Stimulated activated CD8-positive, alpha-beta memory T cell treated with anti-CD3 and anti-CD28 coated beads, Interleukin-7, amount 100 ng/mL, for 1 hour (primary cell): ENCODE measurements around the gene HDLBP.
A peak's percentile ranks its signal among the peaks of the same experiment; 100 is the strongest.

Source experiments
- DNase-seq, 2 donors: peaks; one replicate each; pipeline ENCODE4 v3.0.0-alpha.2; 2020; ENCODE audit warnings: low read depth in 2 of 2

Gene HDLBP, protein sequence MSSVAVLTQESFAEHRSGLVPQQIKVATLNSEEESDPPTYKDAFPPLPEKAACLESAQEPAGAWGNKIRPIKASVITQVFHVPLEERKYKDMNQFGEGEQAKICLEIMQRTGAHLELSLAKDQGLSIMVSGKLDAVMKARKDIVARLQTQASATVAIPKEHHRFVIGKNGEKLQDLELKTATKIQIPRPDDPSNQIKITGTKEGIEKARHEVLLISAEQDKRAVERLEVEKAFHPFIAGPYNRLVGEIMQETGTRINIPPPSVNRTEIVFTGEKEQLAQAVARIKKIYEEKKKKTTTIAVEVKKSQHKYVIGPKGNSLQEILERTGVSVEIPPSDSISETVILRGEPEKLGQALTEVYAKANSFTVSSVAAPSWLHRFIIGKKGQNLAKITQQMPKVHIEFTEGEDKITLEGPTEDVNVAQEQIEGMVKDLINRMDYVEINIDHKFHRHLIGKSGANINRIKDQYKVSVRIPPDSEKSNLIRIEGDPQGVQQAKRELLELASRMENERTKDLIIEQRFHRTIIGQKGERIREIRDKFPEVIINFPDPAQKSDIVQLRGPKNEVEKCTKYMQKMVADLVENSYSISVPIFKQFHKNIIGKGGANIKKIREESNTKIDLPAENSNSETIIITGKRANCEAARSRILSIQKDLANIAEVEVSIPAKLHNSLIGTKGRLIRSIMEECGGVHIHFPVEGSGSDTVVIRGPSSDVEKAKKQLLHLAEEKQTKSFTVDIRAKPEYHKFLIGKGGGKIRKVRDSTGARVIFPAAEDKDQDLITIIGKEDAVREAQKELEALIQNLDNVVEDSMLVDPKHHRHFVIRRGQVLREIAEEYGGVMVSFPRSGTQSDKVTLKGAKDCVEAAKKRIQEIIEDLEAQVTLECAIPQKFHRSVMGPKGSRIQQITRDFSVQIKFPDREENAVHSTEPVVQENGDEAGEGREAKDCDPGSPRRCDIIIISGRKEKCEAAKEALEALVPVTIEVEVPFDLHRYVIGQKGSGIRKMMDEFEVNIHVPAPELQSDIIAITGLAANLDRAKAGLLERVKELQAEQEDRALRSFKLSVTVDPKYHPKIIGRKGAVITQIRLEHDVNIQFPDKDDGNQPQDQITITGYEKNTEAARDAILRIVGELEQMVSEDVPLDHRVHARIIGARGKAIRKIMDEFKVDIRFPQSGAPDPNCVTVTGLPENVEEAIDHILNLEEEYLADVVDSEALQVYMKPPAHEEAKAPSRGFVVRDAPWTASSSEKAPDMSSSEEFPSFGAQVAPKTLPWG (N-terminal part only)

DNA sequence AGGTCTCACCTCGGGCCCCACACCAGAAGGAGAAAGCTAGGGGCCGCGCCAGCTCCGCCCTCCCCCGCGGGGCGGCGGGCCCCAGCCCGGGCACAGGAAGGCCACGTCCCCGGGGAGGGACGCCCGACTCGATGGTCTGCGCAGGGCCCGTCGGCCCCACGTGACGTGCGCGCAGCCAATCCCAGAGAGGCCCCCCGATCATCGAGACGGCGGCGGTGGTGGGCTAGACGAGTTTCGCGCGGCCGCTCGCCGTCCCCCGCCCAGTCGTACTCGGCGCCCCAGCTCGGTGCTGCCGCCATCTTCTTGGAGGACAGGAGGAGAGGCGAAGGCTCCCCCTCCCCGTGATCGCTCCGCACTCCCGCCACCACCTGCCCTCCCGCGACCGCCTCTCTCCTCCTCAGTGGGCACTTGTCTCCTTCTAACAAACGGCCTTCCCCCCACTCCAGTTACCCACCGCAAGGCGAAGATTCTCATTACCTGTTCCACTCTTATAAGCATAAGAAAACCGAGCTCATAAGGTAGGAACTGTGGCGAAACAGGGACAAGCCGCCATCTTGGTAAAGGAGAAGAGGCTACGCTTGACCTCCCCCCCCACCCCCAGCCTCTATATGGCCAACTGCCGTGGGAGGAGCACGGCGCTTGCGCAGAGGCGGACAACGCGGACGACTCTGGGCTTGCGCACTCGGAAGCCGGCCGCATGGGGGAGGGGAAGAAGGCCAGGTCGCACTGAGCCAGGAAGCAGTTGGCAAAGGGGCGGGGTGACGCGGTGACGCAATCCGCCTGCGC is at the start of gene HDLBP:
TSS of gene HDLBP (minus strand) at position 580 of the 786 bp plus-strand sequence. CDS start 48,803 bp downstream, outside the sequence.
- peak; percentile 100 for DNase-seq

DNA sequence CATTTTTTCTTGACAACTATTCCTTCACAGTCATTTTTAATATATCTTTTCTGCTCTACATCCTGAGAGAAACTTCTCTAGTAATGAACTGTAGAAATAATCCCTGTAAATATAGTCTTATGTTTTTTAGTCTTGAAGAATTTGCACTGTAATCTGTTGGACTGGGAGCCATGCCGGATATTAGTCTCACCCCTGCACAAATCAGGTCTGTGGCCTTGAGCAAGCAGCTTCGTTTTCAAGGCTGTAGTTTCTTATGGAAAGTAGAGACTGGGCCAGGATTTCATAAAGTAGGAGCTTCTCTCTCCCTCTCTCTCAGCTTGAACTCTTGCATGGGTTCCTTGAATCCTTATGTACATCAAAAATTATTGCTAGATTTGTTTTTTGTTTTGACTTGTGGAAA is 49.3 kb upstream of the HDLBP start:
- no peak for DNase-seq

DNA sequence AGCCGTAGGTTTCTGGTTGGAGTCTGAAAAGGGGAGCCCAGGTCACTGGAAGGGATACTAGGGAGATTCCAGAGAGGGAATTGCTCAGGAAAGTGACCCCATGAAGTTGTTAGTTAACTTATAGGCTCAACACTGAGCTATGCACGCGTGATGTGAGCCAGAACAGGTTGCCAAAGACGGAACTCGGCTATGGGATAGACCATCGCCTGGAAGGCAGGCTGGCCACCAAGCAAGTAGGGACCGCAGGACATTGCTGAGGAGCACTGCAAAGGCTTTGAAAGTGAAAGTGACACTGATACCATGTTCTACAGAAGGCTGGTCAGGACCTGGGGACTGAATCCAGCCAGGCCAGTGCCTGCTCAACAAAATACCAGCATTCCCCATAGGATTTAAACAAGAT is 48.0 kb upstream of the HDLBP start:
- DNase-seq = no peak

DNA sequence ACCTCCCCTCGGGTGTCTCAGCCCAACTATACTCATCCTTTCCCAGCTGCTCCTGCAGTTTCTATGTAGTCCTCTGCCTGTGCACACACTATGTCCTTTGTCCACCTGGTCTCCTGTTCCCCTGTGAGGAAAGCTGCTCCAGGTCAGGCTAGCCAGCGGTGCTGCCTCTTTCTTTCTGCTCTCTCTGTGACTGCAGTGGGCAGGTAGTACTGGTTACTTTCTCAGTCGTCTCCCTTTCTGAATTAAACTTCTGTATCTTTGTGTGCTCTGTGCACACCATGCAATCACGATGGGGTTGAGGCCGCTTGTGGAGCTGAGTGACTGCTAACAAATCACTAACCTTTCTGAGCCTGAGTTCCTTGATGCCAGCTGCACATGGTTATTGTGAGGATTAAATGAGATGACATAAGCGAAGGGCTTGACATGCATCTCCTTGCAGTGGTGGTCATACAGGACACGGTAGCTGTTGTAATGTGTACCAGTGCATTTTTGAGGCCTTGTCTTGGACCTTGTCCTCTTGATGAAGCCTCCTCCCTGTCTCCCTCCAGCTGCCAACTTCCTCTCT is 44.1 kb upstream of the HDLBP start:
- DNase-seq = no peak

DNA sequence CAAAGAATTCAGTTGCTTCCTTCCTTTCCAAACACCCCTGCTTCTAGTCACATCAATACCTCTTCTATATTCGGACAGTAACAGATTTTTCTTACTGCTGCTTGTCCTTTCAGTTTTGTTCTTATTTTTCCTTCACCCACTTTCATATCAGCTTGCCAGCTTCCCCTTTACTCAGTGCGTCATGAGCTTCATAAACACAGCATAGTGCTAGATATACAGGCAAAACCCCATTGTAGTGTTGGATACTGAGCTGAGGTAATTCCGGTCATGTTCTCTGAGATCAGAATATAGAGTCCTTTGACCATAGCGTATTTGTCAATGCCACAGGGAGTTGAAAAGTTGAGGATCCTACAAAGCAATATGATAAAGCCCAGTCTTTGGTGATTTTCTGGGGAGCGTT is 43.0 kb upstream of the HDLBP start:
- no peak for DNase-seq

DNA sequence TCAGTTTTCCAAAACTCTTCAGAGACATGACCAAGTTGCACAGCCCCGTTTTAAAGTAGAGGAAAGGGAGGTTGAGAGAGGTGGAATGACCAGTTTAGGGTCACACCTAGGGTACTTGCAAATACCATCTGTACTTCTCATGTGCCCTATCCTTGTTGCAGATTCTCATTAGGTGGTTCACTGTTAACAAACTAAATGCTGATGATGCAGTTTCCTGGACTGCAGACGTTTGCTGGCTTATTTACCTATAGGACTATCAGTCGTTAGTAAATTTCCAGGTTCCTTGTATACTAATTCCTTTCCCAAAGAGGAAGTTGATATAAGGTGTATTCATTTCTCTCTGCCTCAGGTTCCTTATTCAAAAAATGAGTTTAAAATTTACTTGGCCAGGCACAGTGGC is 42.1 kb upstream of the HDLBP start:
- DNase-seq = no peak

DNA sequence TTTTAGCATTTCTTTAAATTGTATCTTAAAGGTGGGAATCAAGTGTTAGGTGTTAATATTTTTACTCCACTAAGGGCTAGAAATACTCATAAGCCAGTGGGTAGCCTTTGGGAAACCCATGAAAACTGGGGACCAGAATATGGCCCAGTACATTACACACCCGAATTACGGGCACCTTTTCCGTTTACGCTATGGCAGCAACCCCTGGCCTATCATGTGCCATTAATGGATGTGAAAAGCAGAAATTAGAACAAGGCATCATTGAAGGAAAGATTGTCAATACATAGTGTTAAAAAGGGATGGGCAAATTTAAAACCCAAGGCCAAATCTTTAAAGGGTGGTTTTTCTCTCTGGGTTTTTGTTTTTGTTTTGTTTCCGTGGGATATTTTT is 41.4 kb upstream of the HDLBP start:
- DNase-seq = no peak

DNA sequence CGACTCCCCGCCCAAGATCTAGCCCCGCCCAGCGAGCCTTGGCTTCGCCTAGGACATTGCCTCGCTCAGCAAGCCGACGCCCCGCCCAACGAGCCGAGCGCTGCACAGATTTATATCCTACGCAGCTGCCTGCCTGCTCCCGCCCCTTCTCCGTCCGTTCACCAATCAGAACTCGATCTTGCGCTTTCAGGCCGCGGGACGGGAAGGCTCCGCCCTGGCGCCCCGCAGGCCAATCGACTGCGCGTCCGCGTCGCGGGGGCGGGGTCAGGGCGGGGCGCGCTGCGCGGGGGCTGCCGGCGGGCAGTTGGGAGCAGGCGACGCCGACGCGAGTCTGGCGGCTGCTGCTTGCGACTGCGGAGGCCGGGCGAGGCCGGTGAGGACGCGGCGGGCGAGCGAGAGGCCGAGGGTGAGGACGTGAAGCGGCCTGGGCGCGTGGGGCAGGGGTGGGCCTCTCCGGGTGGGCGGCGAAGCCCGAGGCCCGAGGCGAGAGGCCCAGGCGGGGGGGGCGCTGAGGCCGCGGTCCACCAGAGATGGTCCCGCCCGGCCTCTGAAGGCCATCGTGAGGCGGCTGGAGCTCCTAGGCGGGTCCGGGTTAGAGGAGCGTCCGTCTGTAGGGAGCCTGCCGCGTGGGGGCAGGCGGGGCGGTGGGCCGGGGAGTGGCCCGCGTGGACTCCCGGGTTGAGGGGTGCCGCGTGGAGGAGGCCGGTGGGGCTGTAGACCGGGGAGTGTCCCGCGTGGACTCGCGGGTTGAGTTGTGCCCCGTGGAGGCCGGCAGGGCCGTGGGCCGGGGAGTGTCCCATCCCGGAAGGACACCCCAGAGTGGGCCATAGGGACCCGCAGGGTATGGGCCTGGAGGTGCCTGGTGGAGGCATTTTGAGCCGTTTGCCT is 40.8 kb upstream of the HDLBP start, which contains the start of gene FARP2:
TSS of gene FARP2 (plus strand) at position 303 of the 888 bp plus-strand sequence. CDS start 16,823 bp downstream, outside the sequence.
- peak; percentile 85 to 92 for DNase-seq

DNA sequence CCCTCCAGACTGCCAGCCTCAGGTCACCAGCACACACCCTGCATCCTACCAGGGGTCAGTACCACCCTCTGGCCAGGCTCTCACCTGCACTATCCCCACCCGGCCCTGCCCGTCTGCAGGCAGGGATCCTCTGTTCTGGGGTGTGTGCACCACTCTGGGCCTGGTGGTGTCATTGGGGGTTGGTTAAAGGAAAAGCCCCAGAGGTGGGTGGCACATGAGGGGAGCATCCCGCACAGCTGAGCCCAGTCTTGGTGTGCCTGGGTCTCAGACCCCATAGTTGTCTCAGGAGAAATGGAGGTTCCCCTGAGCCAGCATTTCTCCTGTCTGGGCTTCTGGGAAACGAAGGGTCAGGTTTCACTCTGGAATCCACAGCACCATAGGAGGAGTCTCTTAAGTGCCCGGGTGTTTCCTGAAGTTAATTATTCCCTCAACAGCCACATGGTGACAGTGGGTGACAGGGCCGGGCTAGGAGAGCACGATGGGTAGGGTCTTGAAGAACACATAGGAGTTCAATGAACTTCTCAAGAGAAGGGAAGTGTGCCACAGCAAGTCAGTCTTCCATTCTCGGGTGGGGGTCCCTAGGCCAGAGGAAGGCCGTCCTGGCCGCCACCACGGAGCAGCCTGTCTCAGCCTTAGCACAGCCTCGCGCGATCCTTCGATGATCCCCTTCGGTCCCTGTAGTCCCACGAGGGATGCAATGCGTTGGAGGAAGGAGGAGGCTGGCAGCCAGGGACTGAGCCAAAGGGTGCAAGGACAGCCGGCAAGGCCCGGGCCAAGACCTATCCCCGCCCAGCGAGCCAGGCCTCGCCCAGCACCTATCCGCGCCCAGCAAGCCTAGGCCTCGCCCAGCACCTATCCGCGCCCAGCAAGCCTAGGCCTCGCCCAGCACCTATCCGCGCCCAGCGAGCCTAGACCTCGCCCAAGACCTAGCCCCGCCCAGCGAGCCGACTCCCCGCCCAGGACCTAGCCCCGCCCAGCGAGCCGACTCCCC is 39.5 kb upstream of the HDLBP start:
- peak; percentile 23 to 54 for DNase-seq

DNA sequence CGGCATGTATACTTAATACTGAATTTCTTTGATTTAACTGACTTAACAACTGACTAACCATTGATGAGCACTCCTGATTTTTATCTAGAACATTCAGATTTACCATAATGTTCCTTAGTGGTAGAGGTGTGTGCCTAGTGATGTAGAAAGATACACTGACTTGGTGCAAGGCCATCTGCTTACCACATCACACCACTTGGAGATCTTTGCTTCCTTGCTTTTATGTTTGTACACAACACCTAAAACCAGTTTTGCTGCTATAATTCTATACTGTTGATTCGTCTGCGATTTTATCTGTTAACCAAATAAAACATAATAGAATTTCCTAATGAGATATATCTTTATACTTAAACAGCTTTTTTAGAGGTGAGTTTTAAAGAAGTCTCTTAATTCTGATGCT is 36.8 kb upstream of the HDLBP start:
- DNase-seq = no peak

DNA sequence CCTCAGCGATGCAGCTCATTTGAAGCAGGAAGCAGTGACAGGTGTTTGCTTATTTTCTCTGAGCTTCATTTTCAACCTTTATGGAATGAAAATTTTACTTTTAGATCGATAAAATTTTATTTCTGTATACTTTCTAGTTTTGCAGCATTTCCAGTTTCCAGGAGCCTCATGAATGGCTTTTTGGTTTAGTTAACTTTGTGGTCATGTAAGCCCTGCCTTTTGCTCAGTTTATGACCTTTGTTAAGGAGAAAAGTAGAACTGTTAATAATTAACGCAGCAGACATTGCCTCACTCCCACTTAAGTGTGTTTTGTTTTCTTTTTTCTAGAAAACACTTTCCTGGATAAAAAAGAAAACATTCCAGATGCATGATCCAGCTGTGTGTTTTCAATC is 36.2 kb upstream of the HDLBP start:
- no peak for DNase-seq

DNA sequence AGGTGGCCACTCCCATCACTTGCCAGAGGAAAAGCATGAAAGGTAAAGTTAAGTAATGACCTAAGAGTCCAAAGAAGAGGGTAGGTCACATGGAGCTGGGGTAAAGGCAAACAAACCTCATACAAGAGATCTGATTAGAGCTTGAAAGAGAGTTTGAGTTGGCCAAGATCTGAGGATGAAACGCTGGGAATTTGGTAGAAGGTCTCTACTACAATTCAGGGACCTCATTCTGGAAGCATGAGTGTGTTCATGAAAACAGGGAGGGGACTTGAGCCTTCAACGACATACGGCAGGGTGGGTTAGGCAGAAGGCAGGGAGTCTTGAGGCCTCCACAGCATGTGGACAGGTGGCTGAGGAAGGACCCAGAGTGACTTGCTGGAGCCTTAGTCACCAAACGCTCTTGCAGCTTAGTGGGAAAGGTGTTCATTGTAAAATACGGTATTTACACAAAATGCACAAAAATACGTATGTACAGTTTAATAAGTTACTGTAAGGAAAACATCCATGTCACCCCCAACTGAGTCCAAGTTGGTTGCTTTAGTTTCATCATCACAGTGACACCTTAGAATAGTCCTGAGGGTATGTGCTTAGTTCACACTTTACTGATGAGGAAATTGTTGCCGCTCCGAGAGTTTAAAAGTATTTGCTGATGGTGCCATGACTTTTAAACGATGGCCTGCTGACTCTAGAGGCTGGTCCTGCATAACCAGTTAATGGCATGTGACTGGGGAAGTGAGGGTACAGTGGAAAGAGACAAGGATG is 35.6 kb upstream of the HDLBP start:
- DNase-seq = no peak

DNA sequence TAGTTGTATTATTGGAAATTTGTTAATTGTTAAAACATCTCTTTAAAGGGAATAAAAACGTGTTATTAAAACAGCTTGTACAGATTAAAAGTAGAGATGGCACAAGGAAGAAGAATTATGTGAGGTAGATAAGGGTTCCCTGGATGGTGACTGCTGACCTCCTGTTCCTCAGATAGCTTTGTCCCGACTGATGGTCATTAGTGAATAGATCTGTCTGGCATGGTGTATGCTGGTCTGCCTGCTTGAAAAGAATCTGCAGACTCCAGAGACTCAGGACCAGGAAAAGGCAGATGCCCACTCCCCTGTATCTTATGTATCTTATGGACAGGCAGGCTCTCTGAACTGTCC is 35.0 kb upstream of the HDLBP start:
- no peak for DNase-seq

DNA sequence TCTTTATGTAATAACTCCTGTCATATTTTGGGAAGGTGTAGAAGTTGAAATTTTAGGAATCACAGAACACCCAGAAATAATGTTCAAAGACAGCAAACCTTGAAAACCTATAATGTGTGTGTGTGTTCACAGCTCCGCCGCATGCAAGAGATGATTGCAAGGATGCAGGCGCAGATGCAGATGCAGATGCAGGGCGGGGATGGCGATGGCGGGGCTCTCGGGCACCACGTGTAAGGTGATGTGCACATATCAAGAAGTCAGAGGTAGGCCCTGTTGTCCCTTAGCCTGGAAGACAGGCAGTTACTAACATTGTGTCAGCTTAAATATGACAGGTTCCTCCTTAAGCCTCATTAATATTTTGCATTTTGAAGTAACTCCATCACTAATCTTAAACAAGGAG is 34.5 kb upstream of the HDLBP start:
- DNase-seq = no peak

DNA sequence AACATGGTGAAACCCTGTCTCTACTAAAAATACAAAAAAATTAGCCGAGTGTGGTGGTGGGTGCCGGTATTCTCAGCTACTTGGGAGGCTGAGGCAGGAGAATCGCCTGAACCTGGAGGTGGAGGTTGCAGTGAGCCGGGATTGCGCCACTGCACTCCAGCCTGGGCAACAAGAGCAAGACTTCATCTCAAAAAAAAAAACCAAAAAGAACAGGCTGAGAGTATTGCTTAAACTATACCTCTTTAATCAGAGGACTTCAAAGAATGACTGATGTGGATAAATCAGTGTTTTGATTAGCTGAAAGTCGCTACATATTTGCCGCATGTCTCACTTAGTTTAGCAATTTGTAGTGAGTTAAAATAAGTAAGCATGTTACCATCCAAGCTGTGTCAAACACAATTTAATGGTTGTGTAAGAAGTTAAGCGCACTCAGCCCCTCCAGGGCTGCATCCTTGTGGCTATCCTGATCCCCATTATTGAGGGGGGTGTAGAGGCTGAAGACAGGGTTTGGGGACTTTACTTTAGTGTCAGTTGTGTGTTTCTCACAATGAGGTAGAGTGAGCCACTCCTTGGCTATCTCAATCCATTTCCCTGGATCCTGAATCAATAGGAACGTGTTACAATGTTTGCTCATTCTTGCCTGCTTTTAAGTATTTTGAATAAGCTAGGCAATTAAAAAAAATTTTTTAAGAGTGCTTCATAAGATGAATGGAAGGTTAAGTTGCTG is 29.6 kb upstream of the HDLBP start:
- DNase-seq = no peak

DNA sequence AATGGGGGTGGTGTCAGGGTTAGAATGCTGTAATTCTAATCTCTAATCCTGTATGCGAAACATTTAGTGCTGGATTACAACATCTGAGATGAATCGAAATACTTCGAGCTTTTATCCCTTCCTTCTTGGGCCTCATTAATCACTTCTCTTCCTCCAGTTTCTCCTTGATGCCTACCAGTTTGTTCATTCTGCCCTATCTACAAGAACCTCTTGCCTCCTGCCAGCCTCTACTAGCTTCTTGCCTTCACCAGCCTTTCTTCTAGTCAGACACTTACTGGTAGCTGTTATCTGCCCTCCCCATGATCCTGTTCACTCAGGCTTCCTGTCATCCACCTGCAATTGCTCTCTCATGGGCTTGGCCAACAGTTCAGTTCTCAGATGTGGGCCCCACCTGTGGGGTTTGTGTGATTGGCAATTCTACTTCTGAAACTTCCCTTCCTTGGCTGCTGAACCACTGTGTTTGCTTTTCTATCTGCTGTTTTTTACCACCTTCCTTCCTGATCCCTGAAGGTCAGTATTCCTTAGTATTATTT is 25.2 kb upstream of the HDLBP start:
- no peak for DNase-seq
